Measurements from ENCODE around the gene RTN4RL1. TPM values are rescaled to one million over a fixed set of nuclear protein-coding genes. Genes with fewer than 3 reads are reported as not detected.

Gene RTN4RL1
- total and polyA plus RNA-seq, 2 of the 4 experiments (the other 2 are of a cell fraction): under 0.01 to 0.03 TPM

DNA sequence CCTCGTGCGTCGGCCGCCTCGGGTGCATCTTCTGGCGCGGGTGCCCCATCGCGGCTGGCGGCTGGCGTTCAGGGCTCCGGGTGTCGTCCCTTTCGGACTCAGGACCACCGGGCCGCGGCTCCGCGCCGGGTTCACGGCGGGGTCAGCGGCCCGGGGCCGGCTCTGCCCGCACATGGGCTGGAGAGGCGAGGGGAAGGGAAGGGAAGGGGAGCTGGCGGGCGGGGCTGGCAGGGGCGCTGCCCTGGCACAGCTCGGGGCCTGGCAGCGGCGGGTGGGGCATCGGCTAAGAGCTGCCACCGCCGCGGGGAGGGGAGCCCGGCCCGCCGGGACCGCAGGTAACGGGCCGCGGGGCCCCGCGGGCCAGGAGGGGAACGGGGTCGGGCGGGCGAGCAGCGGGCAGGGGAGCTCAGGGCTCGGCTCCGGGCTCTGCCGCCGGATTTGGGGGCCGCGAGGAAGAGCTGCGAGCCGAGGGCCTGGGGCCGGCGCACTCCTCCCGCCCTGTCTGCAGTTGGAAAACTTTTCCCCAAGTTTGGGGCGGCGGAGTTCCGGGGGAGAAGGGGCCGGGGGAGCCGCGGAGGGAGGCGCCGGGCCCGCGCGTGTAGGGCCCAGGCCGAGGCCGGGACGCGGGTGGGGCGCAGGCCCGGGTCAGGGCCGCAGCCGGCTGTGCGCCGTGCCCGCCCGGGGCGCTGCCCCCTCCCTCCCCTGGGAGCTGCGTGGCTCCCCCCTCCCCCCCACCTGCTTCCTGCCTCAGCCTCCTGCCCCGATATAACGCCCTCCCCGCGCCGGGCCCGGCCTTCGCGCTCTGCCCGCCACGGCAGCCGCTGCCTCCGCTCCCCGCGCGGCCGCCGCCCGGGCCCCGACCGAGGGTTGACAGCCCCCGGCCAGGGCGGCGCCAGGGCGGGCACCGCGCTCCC, 30.4 kb upstream of the RTN4RL1 start:
- Histone ChIP-seq H3K4ac (ENCODE audit: low read depth, low read length) (peak overlapping the region; percentile 81), H3K27me3 (ENCODE audit: control insufficient read depth, insufficient read depth, low read length) (no peaks in the 10 kb centered on the region), H3K9ac (ENCODE audit: low read depth, low read length) (peak overlapping the region; percentile 96), H3K79me1 (ENCODE audit: low read depth in 1 of 2, low read length in 2 of 2) (peaks cover 7 to 29% of the 10 kb centered on the region in 2 experiments; a peak in 3 of 4 replicates), H2BK15ac (ENCODE audit: low read depth, low read length) (no peak overlapping the region), H2BK5ac (ENCODE audit: low read depth, low read length, poor library complexity, severe bottlenecking) (peak overlapping the region; percentile 95), H4K91ac (ENCODE audit: insufficient read depth, low read depth, low read length) (peak overlapping the region; percentile 84), H3K9me3 (ENCODE audit: control insufficient read depth, insufficient read depth, low read length) (no peaks in the 10 kb centered on the region), H2AFZ (replicated peaks; ENCODE audit: low read length, poor library complexity) (peak overlapping the region; percentile 89), H2BK20ac (ENCODE audit: low read depth, low read length) (no peak overlapping the region), H3K27ac (ENCODE audit: insufficient read depth, low read length) (peak overlapping the region; percentile 98), H4K8ac (ENCODE audit: low read depth in 2 of 2, low read length in 2 of 2) (peak overlapping the region in 1 of 2 experiments; percentile 72; a peak in 2 of 4 replicates), H3K4me2 (ENCODE audit: low read depth, low read length) (peak overlapping the region; percentile 48), H3K23ac (ENCODE audit: low read depth, low read length) (no peak overlapping the region), H3K9me1 (ENCODE audit: insufficient read depth, low read length) (0 out of 2 replicates have a peak, but pooled peaks cover 5% of the 10 kb centered on the region), H3K36me3 (ENCODE audit: control insufficient read depth, insufficient read depth, low read length) (peaks cover 34% of the 10 kb centered on the region), H3K14ac (replicated peaks; ENCODE audit: low read depth, low read length) (peak overlapping the region; percentile 91), H4K5ac (ENCODE audit: low read depth, low read length) (peak overlapping the region; percentile 5; the same call in 1 of the 2 replicates), H2AK9ac (replicated peaks; ENCODE audit: low read depth, low read length, poor library complexity) (peak overlapping the region; percentile 99), H2AK5ac (ENCODE audit: low read depth, low read length) (peak overlapping the region; percentile 58; the same call in 1 of the 2 replicates), H3K4me1 (ENCODE audit: control insufficient read depth, insufficient read depth, low read length) (peaks cover 24% of the 10 kb centered on the region), H3K18ac (ENCODE audit: low read depth, low read length) (peak overlapping the region; percentile 58; the same call in 1 of the 2 replicates), H3K4me3 (ENCODE audit: insufficient read depth, low read depth, low read length) (peak overlapping the region; percentile 75), H4K20me1 (ENCODE audit: insufficient read depth, low read length) (peaks cover 30% of the 10 kb centered on the region), H3K56ac (ENCODE audit: extremely low read depth, insufficient read depth, low read length) (peak overlapping the region; percentile 92; the same call in 1 of the 2 replicates), H2BK120ac (ENCODE audit: low read depth, low read length) (peak overlapping the region; percentile 72)
- WGBS, 2 experiments (ENCODE audit: extremely low coverage in 2 of 2, insufficient read length in 1 of 2): 0% methylated on average over 56 of the region's 113 CpGs; no CpG with 5 or more reads in 1 of the 2 experiments
- BruUV-seq (replicated peaks): no TSS peak
- POLR2A ChIA-PET (ENCODE audit: unreplicated experiment): interaction anchor here (0.6 to 1.3 kb wide), 4 partner anchors 28 to 568 kb away, joined by 3 to 4 read pairs (median 4); no protein-coding TSS in a partner anchor
- 0 out of 2 replicates have a peak, but pooled peaks have one; percentile 14 for TF ChIP-seq MAZ (IDR thresholded peaks at IDR 0.05; ENCODE audit: borderline replicate concordance, low read depth, low read length)
- TF ChIP-seq BHLHE40 (IDR thresholded peaks at IDR 0.05; ENCODE audit: low read depth, low read length): no peak
- TF ChIP-seq POLR2A (IDR thresholded peaks at IDR 0.05; ENCODE audit: low read depth, low read length): peak; percentile 20; the same call in 1 of the 2 replicates
- peak; percentile 55 for DNase-seq
- intact Hi-C loops (cut with micrococcal nuclease) (loop anchor here (1.0 kb wide), 2 partner anchors 189 to 227 kb away; no protein-coding TSS in a partner anchor), dilution Hi-C loops (cut with HindIII; ENCODE audit: low sequenced_read_pairs, unreplicated experiment) (no loop called here), in situ Hi-C loops (cut with MboI; ENCODE audit: low sequenced_read_pairs) (no loop called here)
- peak; percentile 8 for ATAC-seq (ENCODE audit: low read depth)
- CTCF ChIA-PET: interaction anchor here (0.6 to 6.3 kb wide), 8 partner anchors 16 to 208 kb away, joined by 3 to 57 read pairs (median 4); no protein-coding TSS in a partner anchor
